VCaP (cell line): ENCODE results near the gene BRPF3.

ENCODE experiments used
- H3K27ac ChIP-seq: fragments of 450-650 bp; 2 replicates; pipeline ENCODE4 v1.5.1; 2017
- TF ChIP-seq, protein P1 (sequence below): fragments of 450-650 bp; conservative IDR thresholded peaks from 2 replicates; pipeline ENCODE4 v1.5.1; 2017; ENCODE audit warnings: mild to moderate bottlenecking, moderate library complexity

The BRPF3 gene

DNA sequence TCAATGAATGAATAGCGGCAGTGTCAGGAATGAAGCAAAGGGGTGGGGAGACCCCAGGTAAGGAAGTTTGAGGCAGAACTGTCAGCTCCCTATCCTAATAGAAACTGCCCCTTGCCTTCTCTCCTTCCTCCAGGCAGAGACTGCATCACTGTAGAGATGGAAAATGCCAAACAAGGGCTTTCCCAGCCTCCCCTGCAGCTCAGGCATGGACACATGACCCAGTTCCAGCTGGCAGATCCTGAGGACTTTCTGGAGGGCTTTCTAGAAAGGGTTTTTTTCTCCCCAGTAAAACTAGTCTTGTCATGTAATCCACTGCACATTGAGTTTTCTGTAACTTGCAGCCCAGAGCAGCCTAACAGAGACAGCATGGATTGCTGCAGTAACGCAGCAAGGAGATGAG is 55.5 kb downstream of the BRPF3 start:
- TF ChIP-seq, protein P1, sequence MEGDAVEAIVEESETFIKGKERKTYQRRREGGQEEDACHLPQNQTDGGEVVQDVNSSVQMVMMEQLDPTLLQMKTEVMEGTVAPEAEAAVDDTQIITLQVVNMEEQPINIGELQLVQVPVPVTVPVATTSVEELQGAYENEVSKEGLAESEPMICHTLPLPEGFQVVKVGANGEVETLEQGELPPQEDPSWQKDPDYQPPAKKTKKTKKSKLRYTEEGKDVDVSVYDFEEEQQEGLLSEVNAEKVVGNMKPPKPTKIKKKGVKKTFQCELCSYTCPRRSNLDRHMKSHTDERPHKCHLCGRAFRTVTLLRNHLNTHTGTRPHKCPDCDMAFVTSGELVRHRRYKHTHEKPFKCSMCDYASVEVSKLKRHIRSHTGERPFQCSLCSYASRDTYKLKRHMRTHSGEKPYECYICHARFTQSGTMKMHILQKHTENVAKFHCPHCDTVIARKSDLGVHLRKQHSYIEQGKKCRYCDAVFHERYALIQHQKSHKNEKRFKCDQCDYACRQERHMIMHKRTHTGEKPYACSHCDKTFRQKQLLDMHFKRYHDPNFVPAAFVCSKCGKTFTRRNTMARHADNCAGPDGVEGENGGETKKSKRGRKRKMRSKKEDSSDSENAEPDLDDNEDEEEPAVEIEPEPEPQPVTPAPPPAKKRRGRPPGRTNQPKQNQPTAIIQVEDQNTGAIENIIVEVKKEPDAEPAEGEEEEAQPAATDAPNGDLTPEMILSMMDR, result no peak
- H3K27ac ChIP-seq, result no peak overlapping the region

DNA sequence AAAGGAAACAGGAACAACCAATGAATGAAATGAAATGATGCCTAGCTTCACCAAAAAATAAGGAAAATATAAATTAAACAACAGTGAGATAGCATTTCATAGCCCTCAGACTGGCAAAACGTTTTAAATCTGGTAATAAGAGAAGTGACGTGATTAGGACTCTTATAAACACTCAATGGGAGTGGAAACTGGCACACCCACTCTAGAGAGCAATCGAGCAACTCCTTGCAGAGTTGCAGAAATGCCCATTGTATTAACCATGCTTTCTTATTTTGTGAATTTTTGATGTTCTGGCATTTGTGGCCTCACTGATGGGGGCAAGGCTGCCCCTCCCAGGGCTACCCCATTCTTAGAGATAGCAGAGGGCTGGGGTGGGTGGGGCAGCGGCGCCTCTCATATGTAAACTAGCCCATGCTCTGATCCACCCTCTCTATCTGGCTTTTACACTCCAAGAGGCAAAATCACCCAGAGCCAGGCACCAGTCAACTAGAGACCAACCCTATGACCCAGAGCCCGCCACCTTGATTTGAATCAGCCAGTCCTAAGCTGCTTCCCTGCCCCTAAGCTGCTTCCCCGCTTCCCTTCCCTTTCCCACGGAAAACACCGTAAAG is 67.0 kb downstream of the BRPF3 start:
- TF ChIP-seq, protein P1, result no peak
- H3K27ac ChIP-seq, result no peak overlapping the region

DNA sequence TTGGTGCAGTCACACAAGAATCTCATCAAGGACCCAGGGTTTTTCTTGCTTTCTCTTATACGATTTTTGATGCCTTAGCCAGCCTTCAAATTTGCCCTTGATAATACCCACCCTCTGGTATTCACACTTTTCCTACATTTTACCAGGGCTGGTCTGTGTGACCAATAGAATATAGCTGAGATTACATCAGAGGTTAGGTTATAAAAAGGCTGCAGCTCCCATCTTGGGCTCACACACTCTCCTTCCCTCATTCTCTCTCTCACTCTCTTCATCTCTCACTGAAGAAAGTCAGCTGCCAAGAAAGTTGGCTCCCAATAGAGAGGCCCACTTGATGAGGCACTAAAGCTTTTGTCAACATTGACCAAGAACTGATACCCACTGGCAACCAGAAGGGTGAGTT is 69.2 kb downstream of the BRPF3 start:
- TF ChIP-seq, protein P1, result no peak
- H3K27ac ChIP-seq, result no peak overlapping the region

DNA sequence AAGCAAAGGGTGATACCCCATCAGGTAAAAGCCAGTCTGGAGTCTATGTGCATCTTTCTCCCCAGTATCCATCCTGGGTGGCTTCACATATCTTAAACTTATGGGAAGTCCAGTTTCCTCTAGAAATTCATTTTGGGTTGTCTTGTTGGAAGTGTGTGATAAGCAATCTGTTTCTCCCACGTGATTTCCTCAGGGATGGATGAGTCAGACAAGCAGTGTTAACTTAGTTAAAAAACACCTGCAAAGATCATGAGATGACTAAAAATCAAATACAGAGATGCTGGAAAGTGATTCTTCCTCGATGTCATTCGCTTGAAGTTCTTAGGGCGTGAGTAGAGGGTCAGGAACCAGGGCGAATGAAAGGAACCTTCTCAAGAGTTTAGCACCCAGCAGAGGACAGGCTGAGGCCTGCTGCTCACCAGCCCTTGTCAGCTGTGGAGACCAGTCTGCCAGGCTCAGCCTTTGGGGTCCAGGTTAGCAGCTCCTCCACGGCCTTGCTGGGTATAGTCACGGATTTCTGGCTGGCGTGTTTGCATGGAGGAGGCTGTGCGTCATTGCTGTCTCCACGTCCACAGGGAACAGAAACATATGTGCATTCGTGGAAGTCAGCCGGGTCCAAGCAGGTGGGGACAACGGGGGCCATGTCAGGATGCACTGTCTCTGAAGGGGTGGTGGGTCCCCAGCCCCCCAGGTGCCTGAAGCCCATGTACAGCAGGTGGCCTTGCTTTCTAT is 70.5 kb downstream of the BRPF3 start:
- TF ChIP-seq, protein P1, result no peak
- no peak overlapping the region for H3K27ac ChIP-seq

DNA sequence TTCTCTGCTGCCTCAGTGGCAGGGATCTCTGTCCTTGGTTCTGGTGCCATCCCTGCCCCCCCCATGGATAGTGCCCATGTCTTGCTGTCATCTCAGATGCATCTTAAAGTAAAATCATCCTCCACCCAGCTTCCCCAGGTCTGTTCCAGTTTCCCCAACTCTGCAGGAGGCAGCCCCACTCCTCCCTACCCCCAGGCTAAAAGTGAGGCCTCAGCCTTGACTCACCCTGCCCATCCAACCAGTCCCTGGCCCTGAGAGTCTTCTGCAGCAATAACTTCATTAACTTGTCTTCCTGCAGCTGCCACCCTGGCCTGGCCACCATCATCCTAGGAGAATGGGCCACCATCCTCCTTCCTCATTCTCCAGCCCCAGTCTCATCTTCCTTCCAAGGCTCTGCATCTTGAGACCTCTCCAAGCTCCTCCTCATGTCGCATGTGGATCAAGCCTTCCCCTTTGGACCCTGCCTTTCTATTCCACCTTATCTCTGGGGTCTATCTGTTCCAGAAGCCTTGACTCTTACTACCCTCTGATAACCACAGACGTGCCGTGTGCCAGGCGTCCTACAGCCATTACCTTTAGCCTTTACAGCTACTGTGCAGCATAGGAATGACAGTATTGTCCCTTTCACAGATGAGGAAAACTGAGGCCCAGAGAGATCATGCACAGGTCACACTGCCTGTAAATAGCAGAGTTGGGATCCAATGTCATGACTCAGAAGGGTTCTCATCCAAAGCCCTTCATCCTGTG is 71.4 kb downstream of the BRPF3 start:
- TF ChIP-seq, protein P1, result no peak
- H3K27ac ChIP-seq, result no peak overlapping the region

DNA sequence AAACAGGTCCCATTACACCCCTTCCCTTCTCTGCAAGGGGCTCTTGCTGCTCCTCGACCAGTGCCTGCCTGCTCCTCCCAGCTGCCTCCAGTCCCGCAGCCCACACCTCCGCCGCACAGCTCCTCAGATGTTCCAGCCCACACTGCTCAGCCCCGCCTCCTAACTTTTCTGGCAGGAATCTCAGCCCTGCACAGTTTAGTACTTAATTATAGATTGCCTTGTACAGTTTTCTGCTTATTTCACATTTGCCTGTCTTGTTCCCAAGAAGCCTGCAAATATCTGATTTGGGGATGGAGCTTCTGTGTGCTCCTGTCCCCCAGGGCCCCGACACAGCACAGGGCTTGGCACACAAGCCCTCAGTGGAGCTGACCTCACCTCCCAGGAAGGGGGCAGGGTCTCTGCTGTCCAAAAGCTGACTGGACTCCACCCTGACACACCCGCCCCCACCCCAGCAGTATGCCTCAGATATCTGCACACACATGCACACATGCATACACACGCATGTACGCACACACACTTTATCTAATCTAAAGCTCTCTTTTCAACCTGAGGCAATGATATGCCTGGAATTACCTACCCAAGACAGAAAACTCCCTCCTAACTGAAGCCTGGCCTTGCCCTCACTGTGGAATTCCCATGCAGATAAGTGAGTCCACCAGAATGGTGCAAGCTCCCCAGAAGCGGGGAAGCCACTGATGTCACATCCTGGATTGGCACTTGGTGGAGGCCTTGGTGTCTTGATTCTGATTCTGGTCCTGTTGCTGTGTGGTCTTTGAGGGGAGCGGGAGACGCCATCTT is 72.1 kb downstream of the BRPF3 start:
- TF ChIP-seq, protein P1, result no peak
- H3K27ac ChIP-seq, result no peak overlapping the region
